Kidney epithelial cell (primary cell): ENCODE results near the gene SLC5A11. TPM values are rescaled to one million over a fixed set of nuclear protein-coding genes. Genes with fewer than 3 reads are reported as not detected.

Experiments
- DNase-seq: peaks from one replicate; pipeline ENCODE4 v3.0.0-alpha.2; 2010; ENCODE audit warnings: low read depth
- H3K27me3 ChIP-seq: 2 replicates; pipeline ENCODE4 v1.6.0; 2011; ENCODE audit warnings: low read length; ENCODE audit not compliant: control insufficient read depth, insufficient read depth
- H3K36me3 ChIP-seq: 2 replicates; pipeline ENCODE4 v1.5.1; 2011; ENCODE audit warnings: low read length; ENCODE audit not compliant: control insufficient read depth, insufficient read depth
- H3K4me3 ChIP-seq: 2 replicates; pipeline ENCODE4 v1.5.1; 2011; ENCODE audit warnings: low read depth, mild to moderate bottlenecking, control low read depth, low read length
- total RNA-seq: library from RNA; depleted of rRNA; stranded (reverse); fragments of >200 nt; gene quantifications from 2 replicates; pipeline ENCODE4 v1.2.3, GENCODE V29; 2015
- TF ChIP-seq, protein P1 (sequence below): IDR thresholded peaks from 2 replicates; pipeline ENCODE4 v1.5.1; 2011; ENCODE audit warnings: mild to moderate bottlenecking, moderate library complexity, low read length, control low read depth, inconsistent platforms; ENCODE audit not compliant: insufficient read depth, poor library complexity, severe bottlenecking

The SLC5A11 gene
- total RNA-seq, 1 donor from 2014 or later, result not detected

DNA sequence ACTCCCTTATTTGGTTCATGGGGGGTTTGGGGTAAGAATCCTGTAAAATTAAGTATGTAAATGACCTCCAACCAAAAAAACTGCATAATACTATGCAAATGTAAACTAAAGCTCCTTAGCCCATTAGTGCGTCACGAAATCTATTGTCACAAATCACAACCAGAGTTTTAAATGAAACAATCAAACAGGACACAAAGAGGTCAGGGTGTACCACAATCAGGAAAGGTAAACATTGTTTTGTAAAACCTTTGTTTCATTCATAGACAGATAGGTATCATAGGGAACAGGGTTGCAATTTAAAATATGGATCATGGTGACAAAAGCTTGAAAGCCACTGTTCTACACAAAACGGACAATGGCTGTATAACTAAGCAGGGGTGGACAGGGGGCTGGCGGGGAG is 108.4 kb downstream of the SLC5A11 start:
- no peak overlapping the region for H3K4me3 ChIP-seq
- H3K27me3 ChIP-seq, result no peaks in the 10 kb centered on the region
- no peaks in the 10 kb centered on the region for H3K36me3 ChIP-seq
- TF ChIP-seq, protein P1, sequence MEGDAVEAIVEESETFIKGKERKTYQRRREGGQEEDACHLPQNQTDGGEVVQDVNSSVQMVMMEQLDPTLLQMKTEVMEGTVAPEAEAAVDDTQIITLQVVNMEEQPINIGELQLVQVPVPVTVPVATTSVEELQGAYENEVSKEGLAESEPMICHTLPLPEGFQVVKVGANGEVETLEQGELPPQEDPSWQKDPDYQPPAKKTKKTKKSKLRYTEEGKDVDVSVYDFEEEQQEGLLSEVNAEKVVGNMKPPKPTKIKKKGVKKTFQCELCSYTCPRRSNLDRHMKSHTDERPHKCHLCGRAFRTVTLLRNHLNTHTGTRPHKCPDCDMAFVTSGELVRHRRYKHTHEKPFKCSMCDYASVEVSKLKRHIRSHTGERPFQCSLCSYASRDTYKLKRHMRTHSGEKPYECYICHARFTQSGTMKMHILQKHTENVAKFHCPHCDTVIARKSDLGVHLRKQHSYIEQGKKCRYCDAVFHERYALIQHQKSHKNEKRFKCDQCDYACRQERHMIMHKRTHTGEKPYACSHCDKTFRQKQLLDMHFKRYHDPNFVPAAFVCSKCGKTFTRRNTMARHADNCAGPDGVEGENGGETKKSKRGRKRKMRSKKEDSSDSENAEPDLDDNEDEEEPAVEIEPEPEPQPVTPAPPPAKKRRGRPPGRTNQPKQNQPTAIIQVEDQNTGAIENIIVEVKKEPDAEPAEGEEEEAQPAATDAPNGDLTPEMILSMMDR, result no peak
- DNase-seq, result no peak

DNA sequence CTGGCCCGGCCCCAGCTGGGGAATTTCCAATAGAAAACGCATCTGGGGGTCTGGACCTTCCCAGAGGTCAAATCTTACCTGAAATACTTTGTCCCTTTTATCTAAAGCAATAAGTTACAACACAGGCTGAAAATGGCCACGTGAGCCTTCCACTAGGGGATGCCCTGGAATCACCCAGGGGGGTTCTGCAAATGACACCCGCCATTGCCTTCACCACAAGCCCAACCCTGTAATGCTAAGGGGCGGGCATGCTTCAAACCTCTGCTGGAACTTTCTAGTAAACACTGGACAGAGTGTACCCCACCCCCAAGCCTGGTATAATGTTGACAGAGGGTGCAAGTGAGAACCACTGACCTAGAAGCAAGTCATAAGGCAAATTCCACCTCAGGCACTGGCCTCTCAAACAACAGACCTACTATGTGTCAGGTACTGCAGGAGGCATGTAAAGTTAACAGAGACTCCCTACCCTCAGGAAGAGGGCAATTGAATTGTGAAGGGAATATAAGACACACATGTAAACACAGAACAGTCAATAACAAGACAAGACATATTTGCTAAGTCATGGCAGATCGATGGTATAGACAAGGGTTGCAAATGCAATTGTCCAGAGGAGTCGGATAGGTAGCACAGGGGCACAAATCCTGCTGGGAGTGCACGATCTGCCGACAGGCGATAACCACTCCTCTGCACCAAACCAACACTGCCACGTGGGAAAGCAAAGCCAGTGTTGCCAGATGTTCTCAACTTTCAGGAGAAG is 110.4 kb downstream of the SLC5A11 start:
- Histone ChIP-seq H3K27me3 (no peaks in the 10 kb centered on the region), H3K4me3 (no peak overlapping the region), H3K36me3 (no peaks in the 10 kb centered on the region)
- no peak for DNase-seq
- TF ChIP-seq, protein P1, result no peak

- no peak for DNase-seq
- TF ChIP-seq, protein P1, result no peak
- Histone ChIP-seq H3K27me3 (no peaks in the 10 kb centered on the region), H3K4me3 (no peak overlapping the region), H3K36me3 (peaks cover under 1% of the 10 kb centered on the region)
Measured at GRCh38 chr16:24957887-24958286, 112.1 kb downstream of the SLC5A11 start.

Other genes with a start within 250 kb of the SLC5A11 start
- 17.5 and 18.4 TPM in 2 replicates for gene TNRC6A, start 116.3 kb upstream of the SLC5A11 start, total RNA-seq
- gene ARHGAP17, start 169.4 kb downstream of the SLC5A11 start, total RNA-seq, result 22.2 and 28.2 TPM in 2 replicates